GM18909 (cell line): ENCODE measurements around the gene CDKL1.

Experiments
- ATAC-seq: cut with Tn5 transposase; IDR thresholded peaks from one replicate; pipeline ENCODE4 v1.9.1; 2021; ENCODE audit warnings: mild to moderate bottlenecking; ENCODE audit not compliant: unreplicated experiment, poor library complexity

CDKL1 gene

DNA sequence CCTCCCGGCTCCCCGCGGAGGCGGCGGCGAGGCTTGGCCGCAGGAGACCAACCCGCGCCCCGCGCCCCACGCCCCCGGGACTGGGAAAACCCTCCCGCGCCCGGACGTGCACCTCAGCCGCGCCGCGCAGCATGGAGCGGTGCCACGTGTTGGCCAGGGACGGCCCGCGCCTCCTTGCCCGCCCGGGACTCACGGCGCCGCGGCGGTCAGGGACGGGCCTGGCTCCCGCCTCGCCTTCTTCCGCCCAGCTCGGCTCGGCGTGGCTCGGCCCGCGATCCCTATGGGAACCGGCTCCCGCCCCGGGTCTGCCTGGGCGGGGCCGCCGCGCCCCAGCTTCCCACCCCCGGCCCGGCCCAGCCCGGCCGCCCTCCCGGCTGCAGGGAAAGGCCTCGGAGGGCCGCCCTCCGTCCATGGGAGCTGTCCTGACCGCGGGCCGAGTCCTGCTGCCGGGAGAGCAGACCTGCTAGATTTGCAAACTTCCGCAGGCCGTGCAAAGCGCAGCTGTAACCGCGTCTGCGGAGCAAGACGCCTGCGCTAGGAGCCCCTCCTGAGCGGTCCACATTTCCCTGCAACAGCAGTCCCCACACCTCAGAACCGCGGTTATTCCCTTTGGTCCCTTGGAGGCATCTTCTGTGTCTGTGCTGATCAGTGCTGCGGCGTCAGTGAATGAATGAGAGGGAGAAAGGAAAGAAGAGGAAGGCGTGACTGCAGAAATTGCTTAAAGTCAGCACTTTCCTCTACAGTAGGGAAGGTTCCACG, at the start of gene CDKL1:
TSS of gene CDKL1 (minus strand) at position 251 of the 759 bp plus-strand sequence. CDS start 1,013 bp downstream, outside the sequence.
- ATAC-seq, result peak; percentile 56

DNA sequence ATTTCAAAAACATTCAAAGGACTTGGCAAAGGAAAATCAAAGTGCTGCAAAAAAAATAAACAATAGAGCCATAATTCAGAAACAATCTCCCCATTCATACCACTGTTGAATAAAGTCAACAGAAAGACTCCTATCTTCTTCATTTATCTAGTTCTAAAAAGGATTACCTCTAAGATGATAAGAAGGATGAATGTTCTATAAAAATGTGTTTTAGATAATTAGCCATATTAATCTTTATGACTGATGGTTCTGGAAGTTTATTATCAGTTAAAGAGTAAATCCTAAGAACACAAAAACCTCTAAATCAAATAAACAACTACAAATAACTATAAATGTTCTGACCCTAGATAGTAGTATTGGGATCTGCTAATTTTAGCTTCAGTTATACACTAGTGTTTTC, 37.8 kb upstream of the CDKL1 start:
- ATAC-seq, result no peak

DNA sequence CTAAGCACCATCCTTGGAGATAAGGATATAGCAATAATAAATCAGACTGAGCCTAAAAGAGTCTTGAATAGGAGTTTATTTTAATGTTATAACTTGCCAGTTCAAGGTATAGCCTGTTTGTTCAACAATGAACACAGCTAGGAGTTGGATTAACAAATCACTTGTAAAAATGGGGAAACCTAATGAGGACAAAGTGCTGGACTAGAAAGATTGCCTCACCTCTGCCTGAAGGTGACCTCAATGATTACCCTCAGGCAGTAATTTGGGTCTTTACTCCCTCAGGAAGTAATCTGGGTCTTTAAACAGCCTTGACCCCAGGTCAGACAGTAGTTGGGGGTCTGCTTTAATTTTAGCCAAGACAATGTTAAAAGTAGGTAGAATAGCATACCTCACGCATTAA, 35.5 kb upstream of the CDKL1 start:
- ATAC-seq, result no peak

DNA sequence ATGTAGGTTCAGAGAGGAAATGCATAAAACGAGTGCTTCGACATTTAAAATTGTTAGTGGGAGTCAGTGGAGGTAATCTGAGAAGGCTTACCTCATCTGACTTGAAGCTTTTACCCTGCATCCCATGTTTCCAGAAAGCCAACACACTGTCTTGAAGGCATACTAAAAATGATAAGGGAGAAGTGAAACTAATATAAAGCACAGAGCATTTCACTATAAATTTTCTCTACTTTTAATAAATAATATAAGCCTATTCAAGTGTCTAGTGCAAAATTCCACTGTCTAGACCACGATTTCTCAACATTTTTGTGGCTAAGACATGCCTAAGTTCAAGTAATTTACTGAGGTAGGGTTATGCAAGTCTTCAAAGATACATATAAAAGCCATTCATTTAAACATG, 29.1 kb upstream of the CDKL1 start:
- ATAC-seq, result no peak

DNA sequence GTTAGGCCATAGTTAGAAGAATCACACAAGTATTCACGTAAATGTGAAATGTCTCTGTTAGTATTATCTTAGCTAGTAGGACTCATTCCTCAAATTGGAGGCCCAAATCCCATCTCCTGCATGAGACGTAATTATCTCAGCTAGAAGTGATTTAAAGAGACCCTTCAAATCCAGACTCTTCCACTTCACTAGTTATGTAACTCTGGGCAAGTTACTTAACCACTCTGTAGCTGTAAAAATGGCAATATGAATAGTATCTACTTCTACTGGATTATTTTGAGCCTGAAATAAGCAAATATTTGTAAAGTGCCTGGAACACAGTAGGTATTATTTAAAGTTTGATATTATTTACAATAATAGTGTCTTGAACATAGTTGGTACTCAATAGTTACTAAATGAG, 28.4 kb upstream of the CDKL1 start:
- no peak for ATAC-seq

DNA sequence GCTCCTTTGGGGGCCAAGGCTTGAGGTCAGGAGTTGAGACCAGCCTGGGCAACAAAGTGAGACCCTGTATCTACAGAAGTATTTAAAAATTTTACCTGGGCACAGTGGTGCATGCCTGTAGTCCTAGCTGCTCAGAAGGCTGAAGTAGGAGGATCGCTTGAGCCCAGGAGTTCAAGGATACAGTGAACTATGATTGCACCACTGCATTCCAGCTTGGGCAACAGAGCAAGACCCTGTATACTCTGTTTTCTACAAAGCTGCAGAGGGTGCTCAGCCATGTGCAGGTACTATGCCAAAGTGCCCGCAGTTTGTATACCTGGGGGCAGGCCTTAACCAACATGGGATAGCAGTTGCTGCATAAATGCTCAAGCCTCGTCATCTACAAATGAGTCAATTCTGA, 26.8 kb upstream of the CDKL1 start:
- no peak for ATAC-seq

DNA sequence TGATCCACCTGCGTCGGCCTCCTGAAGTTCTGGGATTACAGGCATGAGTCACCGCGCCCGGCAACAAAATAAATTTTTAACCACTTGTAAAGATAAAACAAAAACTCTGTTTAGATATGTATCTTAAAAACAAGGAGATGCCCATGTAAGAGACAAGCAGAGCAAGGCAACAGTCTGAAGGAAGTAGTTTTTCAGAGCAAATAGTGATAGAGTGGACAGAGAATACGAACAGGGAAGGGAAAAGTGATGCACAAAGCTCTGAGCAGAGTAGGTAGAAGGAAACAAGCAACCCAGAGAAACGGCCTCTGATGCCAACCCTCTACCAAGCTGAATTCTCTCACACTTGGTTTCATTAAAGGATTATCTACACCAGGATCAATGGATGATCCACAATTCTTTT, 24.8 kb upstream of the CDKL1 start:
- no peak for ATAC-seq

DNA sequence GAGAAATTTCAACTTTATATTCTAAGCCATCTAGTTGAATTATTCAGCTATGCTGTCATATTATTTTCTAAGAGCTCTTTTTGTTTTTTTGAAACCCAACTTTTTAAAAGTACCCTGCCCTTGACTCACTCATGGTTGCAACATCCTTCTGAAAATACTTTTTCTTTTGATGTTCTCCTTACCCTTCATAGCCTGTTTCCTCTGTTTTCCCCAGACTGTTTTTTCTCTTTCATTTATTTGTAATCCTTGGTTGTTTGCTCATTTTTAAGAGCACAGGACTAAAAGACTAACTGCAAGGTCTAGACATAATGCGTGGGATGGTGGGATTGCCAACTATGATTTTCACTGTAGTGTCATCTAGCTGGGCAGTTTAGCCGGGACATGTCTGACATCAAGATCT, 21.2 kb upstream of the CDKL1 start:
- no peak for ATAC-seq

DNA sequence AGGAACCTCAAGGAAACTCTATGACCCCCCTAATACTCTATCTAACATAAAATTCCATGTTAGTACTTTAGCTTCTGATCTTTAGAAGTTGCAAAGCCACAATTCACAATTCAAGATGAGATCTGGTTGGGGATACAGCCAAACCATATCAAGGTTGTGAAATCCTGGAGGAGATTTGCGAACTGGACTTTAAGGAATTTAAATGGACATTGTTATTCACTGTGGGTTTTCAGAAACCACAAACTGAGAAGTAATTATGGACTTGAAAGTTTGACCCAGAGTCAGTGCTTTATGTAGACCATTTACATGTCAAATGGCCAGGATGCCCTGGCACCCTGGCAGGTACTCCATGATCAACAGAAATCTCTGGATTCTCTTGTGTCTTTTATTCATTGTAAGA, 14.2 kb upstream of the CDKL1 start:
- no peak for ATAC-seq

DNA sequence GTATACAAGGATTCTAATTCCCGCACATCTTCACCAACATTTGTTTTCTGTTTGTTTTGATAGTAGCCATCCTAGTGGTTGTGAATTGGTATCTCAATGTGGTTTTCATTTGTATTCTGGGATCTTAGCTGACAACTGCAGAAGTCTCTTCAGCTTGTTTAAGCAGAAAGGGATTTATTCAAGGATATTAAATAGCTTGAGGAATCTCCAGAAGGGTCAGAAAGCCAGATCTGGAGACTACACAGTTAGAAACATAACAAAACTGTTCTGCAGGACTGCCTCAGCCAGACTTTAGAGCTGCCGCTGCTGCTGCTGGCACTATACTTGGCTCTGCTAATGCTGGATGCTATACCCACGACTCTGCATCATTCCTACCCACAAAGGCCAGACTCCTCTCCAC, 13.4 kb upstream of the CDKL1 start:
- no peak for ATAC-seq

DNA sequence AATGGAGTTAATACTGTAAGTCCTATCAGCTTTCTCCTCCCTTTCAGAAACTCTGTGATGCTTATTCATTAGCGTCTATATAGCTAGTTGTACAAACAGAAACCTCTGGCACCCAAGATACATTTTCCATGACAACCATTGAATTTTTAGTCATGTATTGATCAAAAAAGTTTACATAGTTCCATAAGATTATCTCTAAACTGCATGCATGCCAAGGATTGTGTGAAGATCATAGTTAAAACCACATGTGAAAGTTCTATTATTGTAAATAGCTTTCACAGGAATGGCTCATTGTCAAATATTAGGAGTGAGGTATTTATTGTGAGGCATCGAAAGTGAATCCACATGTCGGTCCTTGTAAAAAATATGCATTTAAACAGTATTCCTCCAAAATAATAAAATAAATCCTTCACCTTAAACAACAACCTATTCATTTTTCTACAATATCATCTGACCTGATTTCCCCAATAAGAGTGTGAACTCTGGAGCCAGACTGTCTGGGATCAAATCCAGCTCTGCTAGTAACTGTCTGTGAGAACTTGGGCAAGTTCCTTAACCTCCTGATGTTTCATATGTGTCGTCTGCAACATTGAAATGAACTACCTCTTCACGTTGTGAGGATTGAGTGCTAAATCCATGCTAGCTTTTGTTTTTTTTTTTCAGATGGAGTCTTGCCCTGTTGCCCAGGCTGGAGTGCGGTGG, 10.6 kb upstream of the CDKL1 start:
- no peak for ATAC-seq

DNA sequence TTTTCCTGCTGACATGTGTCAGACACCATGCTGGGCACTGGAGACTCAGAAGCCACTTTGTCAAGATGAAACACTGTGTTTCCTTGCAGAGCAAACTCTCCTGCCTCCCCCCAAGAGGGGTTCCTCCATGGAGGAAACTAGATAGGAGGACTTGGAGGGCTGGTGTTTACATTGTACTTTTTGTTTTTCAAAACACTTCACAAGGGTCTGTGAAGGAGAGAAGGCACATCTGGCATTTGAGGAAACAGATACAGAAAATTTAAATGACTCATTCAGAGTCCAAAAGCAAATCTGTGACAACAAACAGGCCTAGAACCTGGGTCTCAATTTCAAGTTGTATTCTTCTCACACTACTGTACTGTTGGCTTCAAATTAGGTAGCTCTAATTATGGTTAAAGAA, 6.7 kb upstream of the CDKL1 start:
- no peak for ATAC-seq

DNA sequence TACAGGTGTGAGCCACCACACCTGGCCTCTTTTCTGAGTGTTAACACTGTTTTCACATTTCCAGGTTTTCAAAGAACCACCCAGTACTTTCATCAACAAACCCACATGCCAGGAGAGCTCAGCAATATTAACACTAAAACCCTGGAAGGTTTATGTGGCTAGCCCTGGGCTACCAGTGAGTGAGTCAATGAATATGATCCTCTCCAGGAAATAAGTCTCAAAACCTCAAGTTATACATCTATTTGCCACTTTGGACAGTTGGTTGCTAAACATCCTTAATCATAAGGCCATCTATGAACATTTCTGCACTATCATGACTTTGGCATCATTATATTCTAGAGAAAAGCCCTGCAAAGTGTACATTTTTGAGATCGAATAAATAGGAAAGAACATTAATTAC, 6.3 kb upstream of the CDKL1 start:
- no peak for ATAC-seq

DNA sequence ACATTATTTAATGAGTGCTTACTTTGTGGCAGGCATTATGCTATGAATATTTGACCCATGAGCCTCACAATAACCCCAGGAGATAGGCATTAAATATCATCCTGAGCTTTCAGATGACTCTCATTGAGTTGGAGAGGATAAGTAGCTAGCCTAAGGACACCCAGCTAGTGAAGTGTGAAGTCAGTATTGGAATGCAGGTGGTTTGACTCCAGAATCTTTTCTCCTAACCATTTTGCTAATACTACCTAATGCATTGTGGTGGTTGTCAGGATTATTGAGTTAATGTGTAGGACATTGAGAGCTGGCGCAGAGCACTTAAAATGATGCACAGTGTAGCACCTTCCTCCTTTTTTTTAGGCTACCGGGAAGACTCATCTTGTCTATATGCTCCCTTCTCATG, 3.8 kb upstream of the CDKL1 start:
- no peak for ATAC-seq

DNA sequence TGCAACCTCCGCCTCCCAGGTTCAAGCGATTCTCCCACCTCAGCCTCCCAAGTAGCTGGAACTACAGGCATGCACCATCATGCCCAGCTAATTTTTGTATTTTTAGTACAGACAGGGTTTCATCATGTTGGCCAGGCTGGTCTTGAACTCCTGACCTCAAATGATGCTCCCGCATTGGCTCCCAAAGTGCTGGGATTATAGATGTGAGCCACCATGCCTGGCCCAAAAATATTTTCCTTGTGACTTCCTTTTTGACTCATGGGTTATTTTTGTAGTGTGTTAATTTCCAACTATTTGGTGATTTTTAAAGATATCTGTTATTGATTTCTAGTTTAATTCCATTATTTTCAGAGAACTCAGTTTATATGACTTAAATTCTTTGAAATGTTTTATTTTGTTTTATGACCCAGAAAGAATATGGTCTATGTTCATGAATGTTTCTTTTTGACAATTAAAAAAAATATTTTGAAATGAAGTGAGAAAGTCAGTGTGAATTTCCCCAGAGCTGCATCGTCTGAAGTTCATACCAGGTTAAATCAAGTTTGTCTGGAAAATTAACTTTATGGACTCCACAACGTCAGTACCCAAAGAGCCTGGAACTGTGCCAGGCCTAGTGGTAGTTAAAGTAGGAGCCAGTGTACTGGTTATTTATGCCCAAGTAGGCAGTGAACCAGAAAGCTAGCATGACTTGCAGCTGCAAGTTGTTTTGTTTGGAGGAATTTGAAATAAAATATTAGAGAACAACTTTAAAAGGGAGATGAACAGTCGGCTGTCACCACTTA, 2.8 kb upstream of the CDKL1 start:
- ATAC-seq, result no peak

DNA sequence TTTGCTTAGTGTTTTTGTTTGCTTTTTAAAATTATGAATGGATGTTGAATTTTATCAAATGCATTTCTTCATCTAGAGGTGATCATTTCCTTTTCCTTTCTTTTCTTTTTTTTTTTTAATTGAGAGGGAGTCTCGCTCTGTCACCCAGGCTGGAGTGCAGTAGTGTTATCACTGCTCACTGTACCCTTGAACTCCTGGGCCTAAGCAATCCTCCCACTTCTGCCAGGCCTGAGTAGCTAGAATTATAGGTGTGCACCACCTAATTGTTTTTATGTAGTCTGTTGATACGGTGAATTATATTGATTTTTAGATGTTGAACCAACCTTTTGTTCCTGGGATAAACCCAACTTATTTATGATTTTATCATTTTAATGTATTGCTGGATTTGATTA, 1.5 kb upstream of the CDKL1 start:
- ATAC-seq, result no peak

DNA sequence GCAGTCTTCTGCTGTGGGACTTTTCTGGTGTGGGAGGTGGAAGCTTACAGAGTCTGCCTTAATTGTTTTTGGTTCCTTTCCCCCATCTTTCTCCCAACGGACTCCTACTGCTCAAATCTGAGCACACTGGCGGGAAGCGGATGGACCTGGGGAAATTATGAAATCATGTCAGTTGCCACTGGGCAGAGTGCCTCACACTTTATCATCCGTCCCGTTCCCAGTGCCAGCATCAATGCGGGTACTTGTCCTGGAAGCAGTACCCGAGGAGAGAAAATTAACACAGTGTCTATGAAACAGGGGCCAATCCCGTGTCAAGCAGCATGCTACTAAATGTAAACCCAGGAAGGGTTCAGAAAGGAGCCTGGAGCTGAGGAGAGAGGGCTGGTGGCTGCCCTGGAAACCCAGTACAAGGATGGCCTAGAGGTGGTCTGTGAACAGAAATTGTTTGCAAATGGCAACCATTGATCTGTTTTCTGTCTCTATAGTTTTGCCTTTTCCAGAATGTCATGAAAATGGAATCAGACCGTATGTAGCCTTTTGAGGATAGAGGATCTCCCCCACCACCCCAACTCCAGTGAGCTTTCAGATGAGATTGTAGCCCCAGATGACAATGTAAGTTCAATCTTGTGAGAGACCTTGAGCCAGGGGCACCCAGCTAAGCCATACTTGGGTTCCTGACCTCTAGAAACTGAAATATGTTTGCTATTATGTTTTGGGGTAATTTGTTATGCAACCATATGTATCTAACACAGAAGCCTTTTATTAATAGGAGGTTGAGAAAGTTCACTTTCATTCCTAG, 908 bp upstream of the CDKL1 start:
- ATAC-seq, result no peak

DNA sequence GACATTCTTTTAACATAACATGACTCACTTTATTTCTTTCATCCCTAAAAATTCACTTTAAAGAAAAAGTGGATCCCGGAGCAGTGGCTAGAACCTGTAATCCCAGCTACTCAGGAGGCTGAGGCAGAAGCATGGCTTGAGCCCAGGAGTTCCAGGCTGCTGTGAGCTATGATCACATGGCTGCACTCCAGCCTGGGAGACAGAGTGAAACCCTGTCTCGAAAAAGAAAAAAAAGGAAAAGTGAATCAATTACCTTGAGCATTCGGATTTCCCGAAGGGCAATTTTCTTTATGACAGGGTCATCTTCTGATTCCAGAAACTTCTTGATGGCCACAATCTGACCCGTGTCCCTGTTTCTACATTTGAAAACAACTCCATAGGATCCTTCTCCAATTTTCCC, 1.2 kb downstream of the CDKL1 start:
- ATAC-seq, result no peak

DNA sequence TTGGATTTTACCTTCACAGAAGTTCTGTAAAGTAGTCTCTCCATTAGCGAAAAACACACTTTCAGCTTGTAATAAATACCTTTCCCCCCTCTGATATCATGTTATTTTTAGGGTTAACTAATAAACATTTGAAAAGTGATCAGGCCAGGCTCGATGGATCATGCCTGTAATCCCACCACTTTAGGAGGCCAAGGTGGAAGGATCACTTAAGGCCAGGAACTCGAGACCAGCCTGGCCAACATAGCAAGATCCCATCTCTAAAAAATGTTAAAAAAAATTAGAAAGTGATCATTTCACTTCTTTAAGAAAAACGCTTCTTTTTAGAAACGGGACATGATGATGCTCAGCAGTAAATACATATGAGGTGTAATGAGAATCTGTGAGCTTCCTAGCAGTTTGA, 2.0 kb downstream of the CDKL1 start:
- no peak for ATAC-seq

DNA sequence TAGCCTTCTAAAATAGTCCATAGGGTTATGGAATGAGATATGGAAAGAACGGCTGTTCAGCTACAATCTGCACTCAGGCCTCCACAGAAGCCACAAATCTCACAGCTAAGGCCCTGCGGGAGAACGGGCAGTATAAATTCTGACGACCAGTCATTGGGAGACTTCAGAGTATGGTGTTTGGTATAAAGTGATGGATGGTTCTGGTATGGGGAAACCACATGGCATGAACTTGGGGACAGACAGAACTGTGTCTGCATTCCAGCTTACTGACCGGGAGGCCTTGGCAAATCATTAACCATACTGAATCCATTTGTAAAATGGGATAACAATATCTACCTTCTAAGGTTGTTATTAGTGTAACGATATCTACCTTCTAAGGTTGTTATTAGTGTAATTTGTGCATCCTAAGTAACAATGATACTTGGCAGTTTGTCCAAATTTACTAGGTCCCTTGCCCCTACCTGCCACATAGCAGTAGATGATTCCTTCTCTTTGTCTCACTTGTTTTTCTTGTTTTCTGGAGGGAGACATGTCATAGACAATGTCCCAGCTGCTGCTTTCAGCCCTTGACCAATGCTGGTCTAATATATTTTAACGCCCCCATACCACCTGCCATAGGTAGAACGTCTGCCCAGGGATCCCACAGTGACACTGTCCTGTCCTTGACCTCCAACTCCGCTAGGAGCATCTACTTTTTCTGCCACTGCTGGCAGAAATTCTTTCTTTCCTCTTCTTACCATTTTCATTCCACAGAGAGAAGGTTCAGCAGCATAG, 6.8 kb downstream of the CDKL1 start:
- no peak for ATAC-seq
